ENCODE measurements around the gene MYO1E. TPM values are rescaled to one million over a fixed set of nuclear protein-coding genes. Genes with fewer than 3 reads are reported as not detected.
"Not testable (repeated sequence)": the region's sequence is repeated elsewhere in the genome, so short reads cannot be mapped to it uniquely, and the experiment has no call there.

Gene MYO1E
- total RNA-seq, 1 donor = 93.5 TPM

GRCh38 chr15:59340325-59340724 lies 32.3 kb downstream of the MYO1E start:
- DNase-seq (ENCODE audit: low read depth) = no peak
- no peak overlapping the region for H3K4me3 ChIP-seq (ENCODE audit: low read depth, low read length)
- TF ChIP-seq CTCF (IDR thresholded peaks at IDR 0.05; ENCODE audit: insufficient read depth, low read length) = no peak

- TF ChIP-seq CTCF (IDR thresholded peaks at IDR 0.05; ENCODE audit: insufficient read depth, low read length) = no peak
- H3K4me3 ChIP-seq (ENCODE audit: low read depth, low read length) = no peak overlapping the region
- DNase-seq (ENCODE audit: low read depth) = peak; percentile 49
Measured at GRCh38 chr15:59339252-59339672, 33.4 kb downstream of the MYO1E start.

- no peak for DNase-seq (ENCODE audit: low read depth)
- H3K4me3 ChIP-seq (ENCODE audit: low read depth, low read length) = no peak overlapping the region
- no peak for TF ChIP-seq CTCF (IDR thresholded peaks at IDR 0.05; ENCODE audit: insufficient read depth, low read length)
Measured at GRCh38 chr15:59338414-59338813, 34.3 kb downstream of the MYO1E start.

- H3K4me3 ChIP-seq (ENCODE audit: low read depth, low read length); DNase-seq (ENCODE audit: low read depth): not testable (repeated sequence)
Measured at GRCh38 chr15:59336725-59337124, 35.9 kb downstream of the MYO1E start.

- DNase-seq (ENCODE audit: low read depth) = peak; percentile 50
- no peak for TF ChIP-seq CTCF (IDR thresholded peaks at IDR 0.05; ENCODE audit: insufficient read depth, low read length)
Measured at GRCh38 chr15:59335207-59335786, 37.4 kb downstream of the MYO1E start.

GRCh38 chr15:59334076-59334415 lies 38.6 kb downstream of the MYO1E start:
- no peak for DNase-seq (ENCODE audit: low read depth)
- no peak overlapping the region for H3K4me3 ChIP-seq (ENCODE audit: low read depth, low read length)
- TF ChIP-seq CTCF (IDR thresholded peaks at IDR 0.05; ENCODE audit: insufficient read depth, low read length) = no peak

More at GRCh38 chr15:59335207-59335786, 37.4 kb downstream of the MYO1E start:
- no peak overlapping the region for H3K4me3 ChIP-seq (ENCODE audit: low read depth, low read length)

GRCh38 chr15:59333401-59334075 lies 39.1 kb downstream of the MYO1E start:
- H3K4me3 ChIP-seq (ENCODE audit: low read depth, low read length) = no peak overlapping the region
- TF ChIP-seq CTCF (IDR thresholded peaks at IDR 0.05; ENCODE audit: insufficient read depth, low read length) = no peak
- no peak for DNase-seq (ENCODE audit: low read depth)

Measured in fibroblast of the aortic adventitia (primary cell).